H1 (cell line): ENCODE measurements around the gene MED17. TPM values are rescaled to one million over a fixed set of nuclear protein-coding genes. Genes with fewer than 3 reads are reported as not detected.

Experiments
- BRCA1 ChIP-seq: IDR thresholded peaks from 2 replicates; pipeline ENCODE4 v1.6.1; 2012; ENCODE audit warnings: low read depth, low read length, improper control_type of control experiment
- EZH2 ChIP-seq: fragments of 200-600 bp; sonication (generic); IDR thresholded peaks from 2 replicates; pipeline ENCODE4 v1.7.1; 2012; ENCODE audit warnings: low read depth, mild to moderate bottlenecking, moderate library complexity, low read length, inconsistent platforms; ENCODE audit not compliant: severe bottlenecking
- FOSL1 ChIP-seq: IDR thresholded peaks from 2 replicates; pipeline ENCODE4 v1.6.1; 2011; ENCODE audit warnings: mild to moderate bottlenecking, low read depth, low read length, moderate library complexity; ENCODE audit not compliant: insufficient read depth
- KDM4A ChIP-seq: IDR thresholded peaks from one replicate; pipeline ENCODE4 v1.7.1; 2012; ENCODE audit warnings: low read depth, mild to moderate bottlenecking, moderate library complexity, low read length, inconsistent platforms; ENCODE audit not compliant: severe bottlenecking
- MAX ChIP-seq: IDR thresholded peaks from 2 replicates; pipeline ENCODE4 v1.6.1; 2012; ENCODE audit warnings: inconsistent platforms
- RFX5 ChIP-seq: IDR thresholded peaks from 2 replicates; pipeline ENCODE4 v1.6.1; 2011; ENCODE audit warnings: low read depth, low read length, improper control_type of control experiment, borderline replicate concordance
- SP2 ChIP-seq: IDR thresholded peaks from 2 replicates; pipeline ENCODE4 v1.6.1; 2012; ENCODE audit warnings: mild to moderate bottlenecking, low read length, inconsistent platforms
- SUZ12 ChIP-seq: fragments of 200-600 bp; sonication (generic); IDR thresholded peaks from 2 replicates; pipeline ENCODE4 v1.6.1; 2012; ENCODE audit warnings: mild to moderate bottlenecking, inconsistent platforms, low read length, moderate library complexity, mixed read lengths
- polyA plus RNA-seq, 7 experiments: library from polyadenylated mRNA; depleted of rRNA in 3 of 7; stranded (reverse) in 5 of 7; unstranded in 2 of 7; fragments of >200 nt in 5 of 7; fragments of 200-250 nt in 2 of 7; gene quantifications; 1 replicate in 5 of 7; 2 replicates in 1 of 7; 4 replicates in 1 of 7; pipeline versions ENCODE4 v1.2.1 to v1.2.3, GENCODE V29; 2011 to 2013; ENCODE audit warnings: missing spikeins in 2 of 7, mixed read lengths in 2 of 7
- total RNA-seq: library from RNA; stranded (reverse); fragmentation: NEBNext Ultra II Directional; extraction: Animal tissue kit (Norgen Biotek cat#: 25700); gene quantifications from 2 replicates; pipeline ENCODE4 v1.2.1, GENCODE V29; 2021

The MED17 gene
- total and polyA plus RNA-seq, 2 of the 8 experiments (the other 6 are each of a cell fraction or from before 2014, with no cell fraction given), result 8.8 to 33.7 TPM

- no peak for TF ChIP-seq SP2
- TF ChIP-seq RFX5, result no peak
- no peak for TF ChIP-seq MAX
- TF ChIP-seq SUZ12, result no peak
- TF ChIP-seq EZH2, result no peak
- TF ChIP-seq BRCA1, result no peak
- no peak for TF ChIP-seq KDM4A
- no peak for TF ChIP-seq FOSL1
Observed at GRCh38 chr11:93857413-93858120, 73.5 kb downstream of the MED17 start (continued).
